Measurements from ENCODE around the gene POU5F2.
A peak's percentile ranks its signal among the peaks of the same experiment; 100 is the strongest.

Gene POU5F2

GRCh38 chr5:93723005-93723404, 18.4 kb downstream of the POU5F2 start:
- Histone ChIP-seq H2BK5ac (ENCODE audit: low read length) (no peak overlapping the region), H3K4me3 (ENCODE audit: low read length) (no peak overlapping the region), H2BK15ac (replicated peaks; ENCODE audit: low read depth) (no peak overlapping the region), H4K8ac (ENCODE audit: low read depth, low read length) (no peak overlapping the region), H3K79me2 (ENCODE audit: control insufficient read depth, insufficient read depth, low read length) (no peaks in the 10 kb centered on the region), H3K79me1 (ENCODE audit: low read length) (no peaks in the 10 kb centered on the region), H3K27ac (ENCODE audit: low read depth, low read length) (no peak overlapping the region), H2AK5ac (ENCODE audit: low read length) (no peak overlapping the region), H3K4ac (ENCODE audit: low read depth, low read length) (no peak overlapping the region), H2BK120ac (ENCODE audit: low read depth, low read length) (no peak overlapping the region), H3K9ac (ENCODE audit: low read length) (no peak overlapping the region), H3K56ac (ENCODE audit: low read length) (no peak overlapping the region), H3K23ac (ENCODE audit: low read length) (no peak overlapping the region), H4K5ac (ENCODE audit: low read length) (no peak overlapping the region), H3K4me2 (ENCODE audit: low read length) (no peak overlapping the region), H3K27me3 (ENCODE audit: insufficient read depth, low read length, poor library complexity) (no peaks in the 10 kb centered on the region), H3K18ac (ENCODE audit: low read length) (no peak overlapping the region), H3K36me3 (ENCODE audit: control insufficient read depth, insufficient read depth, low read length) (no peaks in the 10 kb centered on the region), H3K4me1 (ENCODE audit: control insufficient read depth, low read depth, low read length) (no peaks in the 10 kb centered on the region)
- DNase-seq = no peak

- Histone ChIP-seq H3K4me1 (ENCODE audit: control insufficient read depth, low read depth, low read length) (no peaks in the 10 kb centered on the region), H3K27ac (ENCODE audit: low read depth, low read length) (no peak overlapping the region), H2BK5ac (ENCODE audit: low read length) (no peak overlapping the region), H3K9ac (ENCODE audit: low read length) (no peak overlapping the region), H3K18ac (ENCODE audit: low read length) (no peak overlapping the region), H2BK120ac (ENCODE audit: low read depth, low read length) (no peak overlapping the region), H3K4me2 (ENCODE audit: low read length) (no peak overlapping the region), H2BK15ac (replicated peaks; ENCODE audit: low read depth) (no peak overlapping the region), H3K79me2 (ENCODE audit: control insufficient read depth, insufficient read depth, low read length) (no peaks in the 10 kb centered on the region), H3K4ac (ENCODE audit: low read depth, low read length) (no peak overlapping the region), H3K23ac (ENCODE audit: low read length) (no peak overlapping the region), H3K36me3 (ENCODE audit: control insufficient read depth, insufficient read depth, low read length) (no peaks in the 10 kb centered on the region), H4K5ac (ENCODE audit: low read length) (no peak overlapping the region), H3K4me3 (ENCODE audit: low read length) (no peak overlapping the region), H3K56ac (ENCODE audit: low read length) (no peak overlapping the region), H4K8ac (ENCODE audit: low read depth, low read length) (no peak overlapping the region), H3K79me1 (ENCODE audit: low read length) (no peaks in the 10 kb centered on the region), H2AK5ac (ENCODE audit: low read length) (no peak overlapping the region), H3K27me3 (ENCODE audit: insufficient read depth, low read length, poor library complexity) (no peaks in the 10 kb centered on the region)
- WGBS (ENCODE audit: extremely low coverage, insufficient coverage, low lambda C conversion rate) = no CpG with 5 or more reads among the region's 3 CpGs
- no peak for DNase-seq
Observed at GRCh38 chr5:93722588-93722987, 18.8 kb downstream of the POU5F2 start.

GRCh38 chr5:93721511-93721910, 19.9 kb downstream of the POU5F2 start:
- no peak for DNase-seq
- no peak overlapping the region for H2BK15ac ChIP-seq (replicated peaks; ENCODE audit: low read depth)
- no peaks in the 10 kb centered on the region for H3K79me2 ChIP-seq (ENCODE audit: control insufficient read depth, insufficient read depth, low read length)
- H3K4me1 ChIP-seq (ENCODE audit: control insufficient read depth, low read depth, low read length) = no peaks in the 10 kb centered on the region
- H3K79me1 ChIP-seq (ENCODE audit: low read length) = no peaks in the 10 kb centered on the region
- no peak overlapping the region for H3K23ac ChIP-seq (ENCODE audit: low read length)
- no peak overlapping the region for H4K8ac ChIP-seq (ENCODE audit: low read depth, low read length)
- H3K9ac ChIP-seq (ENCODE audit: low read length) = no peak overlapping the region
- no peaks in the 10 kb centered on the region for H3K36me3 ChIP-seq (ENCODE audit: control insufficient read depth, insufficient read depth, low read length)
- H3K18ac ChIP-seq (ENCODE audit: low read length) = no peak overlapping the region
- H3K56ac ChIP-seq (ENCODE audit: low read length) = no peak overlapping the region
- no CpG with 5 or more reads among the region's 1 CpG for WGBS (ENCODE audit: extremely low coverage, insufficient coverage, low lambda C conversion rate)
- no peak overlapping the region for H2BK5ac ChIP-seq (ENCODE audit: low read length)
- no peak overlapping the region for H2AK5ac ChIP-seq (ENCODE audit: low read length)
- no peak overlapping the region for H2BK120ac ChIP-seq (ENCODE audit: low read depth, low read length)
- H4K5ac ChIP-seq (ENCODE audit: low read length) = no peak overlapping the region
- H3K27me3 ChIP-seq (ENCODE audit: insufficient read depth, low read length, poor library complexity) = no peaks in the 10 kb centered on the region
- H3K27ac ChIP-seq (ENCODE audit: low read depth, low read length) = no peak overlapping the region
- no peak overlapping the region for H3K4me2 ChIP-seq (ENCODE audit: low read length)
- no peak overlapping the region for H3K4me3 ChIP-seq (ENCODE audit: low read length)
- H3K4ac ChIP-seq (ENCODE audit: low read depth, low read length) = no peak overlapping the region

- H3K4me3 ChIP-seq (ENCODE audit: low read length) = no peak overlapping the region
- H3K4ac ChIP-seq (ENCODE audit: low read depth, low read length) = no peak overlapping the region
- H3K4me2 ChIP-seq (ENCODE audit: low read length) = no peak overlapping the region
- no peaks in the 10 kb centered on the region for H3K79me1 ChIP-seq (ENCODE audit: low read length)
- H2BK15ac ChIP-seq (replicated peaks; ENCODE audit: low read depth) = no peak overlapping the region
- H3K23ac ChIP-seq (ENCODE audit: low read length) = no peak overlapping the region
- H3K79me2 ChIP-seq (ENCODE audit: control insufficient read depth, insufficient read depth, low read length) = no peaks in the 10 kb centered on the region
- H3K18ac ChIP-seq (ENCODE audit: low read length) = no peak overlapping the region
- no peak overlapping the region for H3K56ac ChIP-seq (ENCODE audit: low read length)
- H4K5ac ChIP-seq (ENCODE audit: low read length) = no peak overlapping the region
- no peaks in the 10 kb centered on the region for H3K36me3 ChIP-seq (ENCODE audit: control insufficient read depth, insufficient read depth, low read length)
- H3K27me3 ChIP-seq (ENCODE audit: insufficient read depth, low read length, poor library complexity) = no peaks in the 10 kb centered on the region
- DNase-seq = no peak
- peak overlapping the region; percentile 56 for H4K8ac ChIP-seq (ENCODE audit: low read depth, low read length)
- H3K27ac ChIP-seq (ENCODE audit: low read depth, low read length) = no peak overlapping the region
- no peak overlapping the region for H2BK120ac ChIP-seq (ENCODE audit: low read depth, low read length)
- no peak overlapping the region for H3K9ac ChIP-seq (ENCODE audit: low read length)
- H3K4me1 ChIP-seq (ENCODE audit: control insufficient read depth, low read depth, low read length) = no peaks in the 10 kb centered on the region
- no peak overlapping the region for H2BK5ac ChIP-seq (ENCODE audit: low read length)
- WGBS (ENCODE audit: extremely low coverage, insufficient coverage, low lambda C conversion rate) = no CpG with 5 or more reads among the region's 3 CpGs
- no peak overlapping the region for H2AK5ac ChIP-seq (ENCODE audit: low read length)
Observed at GRCh38 chr5:93721071-93721470, 20.3 kb downstream of the POU5F2 start.

- Histone ChIP-seq H4K5ac (ENCODE audit: low read length) (no peak overlapping the region), H2BK15ac (replicated peaks; ENCODE audit: low read depth) (no peak overlapping the region), H3K4me3 (ENCODE audit: low read length) (no peak overlapping the region), H3K4ac (ENCODE audit: low read depth, low read length) (no peak overlapping the region), H3K4me1 (ENCODE audit: control insufficient read depth, low read depth, low read length) (no peaks in the 10 kb centered on the region), H3K18ac (ENCODE audit: low read length) (no peak overlapping the region), H3K36me3 (ENCODE audit: control insufficient read depth, insufficient read depth, low read length) (no peaks in the 10 kb centered on the region), H2BK120ac (ENCODE audit: low read depth, low read length) (no peak overlapping the region), H4K8ac (ENCODE audit: low read depth, low read length) (no peak overlapping the region), H3K56ac (ENCODE audit: low read length) (no peak overlapping the region), H3K9ac (ENCODE audit: low read length) (no peak overlapping the region), H3K79me2 (ENCODE audit: control insufficient read depth, insufficient read depth, low read length) (no peaks in the 10 kb centered on the region), H2AK5ac (ENCODE audit: low read length) (no peak overlapping the region), H3K4me2 (ENCODE audit: low read length) (no peak overlapping the region), H3K79me1 (ENCODE audit: low read length) (no peaks in the 10 kb centered on the region), H2BK5ac (ENCODE audit: low read length) (no peak overlapping the region), H3K27me3 (ENCODE audit: insufficient read depth, low read length, poor library complexity) (no peaks in the 10 kb centered on the region), H3K23ac (ENCODE audit: low read length) (no peak overlapping the region), H3K27ac (ENCODE audit: low read depth, low read length) (no peak overlapping the region)
- no CpG with 5 or more reads among the region's 4 CpGs for WGBS (ENCODE audit: extremely low coverage, insufficient coverage, low lambda C conversion rate)
- no peak for DNase-seq
Observed at GRCh38 chr5:93717162-93717561, 24.2 kb downstream of the POU5F2 start.

- Histone ChIP-seq H2BK5ac (ENCODE audit: low read length) (no peak overlapping the region), H3K23ac (ENCODE audit: low read length) (no peak overlapping the region), H4K8ac (ENCODE audit: low read depth, low read length) (no peak overlapping the region), H3K4me2 (ENCODE audit: low read length) (no peak overlapping the region), H3K79me1 (ENCODE audit: low read length) (no peaks in the 10 kb centered on the region), H3K36me3 (ENCODE audit: control insufficient read depth, insufficient read depth, low read length) (no peaks in the 10 kb centered on the region), H3K27ac (ENCODE audit: low read depth, low read length) (no peak overlapping the region), H3K9ac (ENCODE audit: low read length) (no peak overlapping the region), H2BK15ac (replicated peaks; ENCODE audit: low read depth) (no peak overlapping the region), H3K27me3 (ENCODE audit: insufficient read depth, low read length, poor library complexity) (no peaks in the 10 kb centered on the region), H2BK120ac (ENCODE audit: low read depth, low read length) (no peak overlapping the region), H3K4ac (ENCODE audit: low read depth, low read length) (no peak overlapping the region), H3K4me1 (ENCODE audit: control insufficient read depth, low read depth, low read length) (no peaks in the 10 kb centered on the region), H3K56ac (ENCODE audit: low read length) (no peak overlapping the region), H2AK5ac (ENCODE audit: low read length) (no peak overlapping the region), H3K79me2 (ENCODE audit: control insufficient read depth, insufficient read depth, low read length) (no peaks in the 10 kb centered on the region), H3K4me3 (ENCODE audit: low read length) (no peak overlapping the region), H4K5ac (ENCODE audit: low read length) (no peak overlapping the region), H3K18ac (ENCODE audit: low read length) (no peak overlapping the region)
- DNase-seq = no peak
Observed at GRCh38 chr5:93716453-93716852, 24.9 kb downstream of the POU5F2 start.
